Stomach (tissue), 9 donors: Measurements from ENCODE around the gene MRPL21. TPM values are rescaled to one million over a fixed set of nuclear protein-coding genes. Genes with fewer than 3 reads are reported as not detected.

Experiments used
- DNase-seq, 2 donors: peaks; one replicate each; pipeline versions ENCODE4 v3.0.0 to v3.0.0-alpha.2; 2013 to 2019
- H3K27ac ChIP-seq, 5 donors: fragments of 200-600 bp in 4 of 5; sonication (generic) in 4 of 5; one replicate each; pipeline ENCODE4 v1.5.1; 2013 to 2019; ENCODE audit warnings: mild to moderate bottlenecking in 1 of 5, moderate library complexity in 1 of 5
- H3K27me3 ChIP-seq, 3 donors: fragments of 200-600 bp; sonication (generic); one replicate each; pipeline ENCODE4 v1.5.1; 2017 to 2019; ENCODE audit warnings: mixed run types in 1 of 3
- H3K36me3 ChIP-seq, 4 donors: fragments of 200-600 bp; sonication (generic); 1 replicate in 3 of 4; 2 replicates in 1 of 4; pipeline ENCODE4 v1.5.1; 2016 to 2019
- H3K4me1 ChIP-seq, 4 donors: fragments of 200-600 bp; sonication (generic); one replicate each; pipeline ENCODE4 v1.5.1; 2016 to 2019
- H3K4me3 ChIP-seq, 4 donors: fragments of 200-600 bp; sonication (generic) in 3 of 4; one replicate each; pipeline ENCODE4 v1.5.1; 2016 to 2019; ENCODE audit warnings: mild to moderate bottlenecking in 1 of 4
- H3K9me3 ChIP-seq, 4 donors: fragments of 200-600 bp; sonication (generic); one replicate each; pipeline ENCODE4 v1.5.1; 2016 to 2019
- EP300 ChIP-seq: sonication (generic); formaldehyde crosslinking; IDR thresholded peaks from one replicate; pipeline ENCODE4 v1.6.1; 2017; ENCODE audit warnings: antibody characterized with exemption
- POLR2A ChIP-seq, 4 donors: fragments of 450-650 bp; IDR thresholded peaks; one replicate each; pipeline ENCODE4 v1.6.1; 2016; ENCODE audit warnings: antibody characterized with exemption in 4 of 4, control low read depth in 2 of 4, mild to moderate bottlenecking in 1 of 4, moderate library complexity in 1 of 4
- POLR2AphosphoS5 ChIP-seq, 3 donors: sonication (generic); formaldehyde crosslinking; IDR thresholded peaks; one replicate each; pipeline ENCODE4 v1.6.1; 2016; ENCODE audit warnings: antibody characterized with exemption in 3 of 3
- WGBS, 5 donors: extraction: QIAGEN DNeasy Blood & Tissue Kit in 3 of 5; methylation state at CpG; one replicate each; pipeline versions ENCODE4 v1.1.5 to v1.1.7; 2013 to 2018; 5-methylcytosine and 5-hydroxymethylcytosine counted together
- intact Hi-C: fragments of 100-400 bp; cut with DNase I; formaldehyde crosslinking; loops from one replicate; pipeline ENCODE4 v1.15.1; 2023; ENCODE audit warnings: low total_unique reads
- polyA plus RNA-seq, 3 donors: library from polyadenylated mRNA; stranded (reverse); fragments of 200-250 nt; gene quantifications; one replicate each; pipeline ENCODE4 v1.2.3, GENCODE V29; 2013
- total RNA-seq, 5 donors: library from RNA; depleted of rRNA; stranded (reverse); fragments of >200 nt; gene quantifications; one replicate each; pipeline versions ENCODE4 v1.1.0 to v1.2.3, GENCODE V29; 2014 to 2016
- TF ChIP-seq, protein P1 (sequence below), 7 experiments: fragments of 450-650 bp in 4 of 7; fragments of 200-600 bp in 3 of 7; sonication (generic) in 3 of 7; IDR thresholded peaks; one replicate each; pipeline ENCODE4 v1.5.1; 2016 to 2019; ENCODE audit warnings: antibody characterized with exemption in 7 of 7, control low read depth in 2 of 7, mild to moderate bottlenecking in 1 of 7
- donor health status: healthy with polysubstance abuse.
- donor health status: Bipolar disorder and iron deficiency.
- donor health status: healthy.

MRPL21 gene
- total and polyA plus RNA-seq, 8 donors: 30.6 to 185 (median 92.6) TPM

DNA sequence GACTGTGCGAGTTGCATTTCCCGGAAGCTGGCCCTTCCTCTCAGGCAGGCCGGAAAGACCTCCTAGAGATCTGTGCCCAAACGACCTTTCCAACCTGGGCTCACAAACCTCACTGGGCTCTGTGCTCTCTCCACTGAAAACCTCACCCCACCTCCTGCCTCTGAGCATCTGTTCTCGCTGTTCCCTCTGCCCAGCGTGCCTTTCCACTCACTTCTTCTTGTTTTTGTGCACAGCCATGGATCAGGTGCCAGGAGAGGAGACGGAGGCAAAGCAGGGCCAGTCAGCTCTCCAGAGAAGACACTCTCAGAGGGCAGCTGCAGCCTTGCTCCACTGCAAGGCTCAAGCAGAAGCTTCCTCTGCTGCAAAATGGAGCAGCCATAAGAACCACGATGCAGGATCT, 51.0 kb downstream of the MRPL21 start:
- WGBS, 5 donors: 71 to 88% (median 84%) methylated on average over 8 of the region's 8 CpGs
- peaks cover 14 to 30% (median 22%) of the 10 kb centered on the region in 4 donors for H3K4me1 ChIP-seq

DNA sequence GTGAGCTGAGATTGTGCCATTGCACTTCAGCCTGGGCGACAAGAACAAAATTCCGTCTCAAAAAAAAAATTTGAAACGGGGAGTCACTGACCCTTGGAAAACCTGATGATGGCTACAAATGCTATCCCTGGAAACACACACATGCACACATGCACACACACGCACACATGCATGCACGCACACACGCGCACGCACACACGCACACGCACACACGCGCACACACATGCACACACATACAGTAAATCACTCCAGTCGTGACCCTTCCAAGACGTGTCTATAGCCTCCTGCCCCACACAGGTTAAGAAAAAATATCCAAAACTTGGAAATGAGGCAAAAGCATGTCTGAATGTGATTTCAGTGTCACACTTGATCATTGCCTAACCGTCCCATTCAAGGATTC, 55.2 kb downstream of the MRPL21 start:
- Histone ChIP-seq H3K36me3 (no peaks in the 10 kb centered on the region), H3K27me3 (peaks cover 0 to 1% (median 0%) of the 10 kb centered on the region in 3 donors), H3K4me3 (no peak overlapping the region), H3K9me3 (no peaks in the 10 kb centered on the region), H3K27ac (no peak overlapping the region), H3K4me1 (peaks cover 9 to 21% (median 11%) of the 10 kb centered on the region in 4 donors)
- whole genome bisulfite sequencing, 5 donors: 86 to 96% (median 90%) methylated on average over 15 of the region's 15 CpGs
- intact Hi-C loops: no loop called here
- TF ChIP-seq POLR2AphosphoS5 (IDR thresholded peaks at IDR 0.05): no peak
- no peak for TF ChIP-seq EP300
- TF ChIP-seq, protein P1, sequence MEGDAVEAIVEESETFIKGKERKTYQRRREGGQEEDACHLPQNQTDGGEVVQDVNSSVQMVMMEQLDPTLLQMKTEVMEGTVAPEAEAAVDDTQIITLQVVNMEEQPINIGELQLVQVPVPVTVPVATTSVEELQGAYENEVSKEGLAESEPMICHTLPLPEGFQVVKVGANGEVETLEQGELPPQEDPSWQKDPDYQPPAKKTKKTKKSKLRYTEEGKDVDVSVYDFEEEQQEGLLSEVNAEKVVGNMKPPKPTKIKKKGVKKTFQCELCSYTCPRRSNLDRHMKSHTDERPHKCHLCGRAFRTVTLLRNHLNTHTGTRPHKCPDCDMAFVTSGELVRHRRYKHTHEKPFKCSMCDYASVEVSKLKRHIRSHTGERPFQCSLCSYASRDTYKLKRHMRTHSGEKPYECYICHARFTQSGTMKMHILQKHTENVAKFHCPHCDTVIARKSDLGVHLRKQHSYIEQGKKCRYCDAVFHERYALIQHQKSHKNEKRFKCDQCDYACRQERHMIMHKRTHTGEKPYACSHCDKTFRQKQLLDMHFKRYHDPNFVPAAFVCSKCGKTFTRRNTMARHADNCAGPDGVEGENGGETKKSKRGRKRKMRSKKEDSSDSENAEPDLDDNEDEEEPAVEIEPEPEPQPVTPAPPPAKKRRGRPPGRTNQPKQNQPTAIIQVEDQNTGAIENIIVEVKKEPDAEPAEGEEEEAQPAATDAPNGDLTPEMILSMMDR (IDR thresholded peaks at IDR 0.05): no peak
- DNase-seq: no peak

More for the DNA sequence above, 51.0 kb downstream of the MRPL21 start:
- Histone ChIP-seq H3K27ac (no peak overlapping the region), H3K9me3 (no peaks in the 10 kb centered on the region), H3K27me3 (peaks cover 0 to 23% (median 10%) of the 10 kb centered on the region in 3 donors), H3K36me3 (no peaks in the 10 kb centered on the region), H3K4me3 (no peak overlapping the region)
- no peak for TF ChIP-seq POLR2AphosphoS5 (IDR thresholded peaks at IDR 0.05)
- TF ChIP-seq POLR2A (IDR thresholded peaks at IDR 0.05): no peak
- TF ChIP-seq EP300: no peak
- TF ChIP-seq, protein P1 (IDR thresholded peaks at IDR 0.05): no peak
- intact Hi-C loops: no loop called here
- DNase-seq: no peak

DNA sequence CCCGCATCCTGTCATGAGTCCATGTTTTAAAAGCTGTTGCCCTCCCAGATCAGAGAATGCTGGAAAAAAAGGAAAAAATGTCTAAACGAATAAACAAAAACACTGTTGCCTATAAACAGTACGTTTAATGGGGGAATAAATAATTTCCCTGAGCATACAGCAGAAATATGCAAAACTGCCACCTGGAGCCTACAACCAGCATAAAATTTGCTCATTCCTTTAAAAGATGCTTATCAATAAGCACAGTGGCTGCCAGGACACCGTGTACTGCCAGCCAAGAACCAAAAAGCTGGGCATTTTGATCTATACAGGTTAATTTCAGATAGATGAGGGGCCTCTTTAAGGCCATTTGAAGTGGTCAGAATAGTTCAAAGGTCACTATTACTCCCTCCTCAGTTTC, 56.2 kb downstream of the MRPL21 start:
- peaks cover 19 to 32% (median 21%) of the 10 kb centered on the region in 4 donors for H3K4me1 ChIP-seq
- H3K27ac ChIP-seq: no peak overlapping the region
- no peaks in the 10 kb centered on the region for H3K9me3 ChIP-seq
- H3K4me3 ChIP-seq: no peak overlapping the region
- H3K36me3 ChIP-seq: no peaks in the 10 kb centered on the region
- TF ChIP-seq, protein P1 (IDR thresholded peaks at IDR 0.05): no peak
- TF ChIP-seq POLR2A (IDR thresholded peaks at IDR 0.05) (no peak), POLR2AphosphoS5 (IDR thresholded peaks at IDR 0.05) (no peak), EP300 (no peak)
- no peaks in the 10 kb centered on the region for H3K27me3 ChIP-seq
- 63 to 72% (median 64%) methylated on average over 4 of the region's 4 CpGs for WGBS, 5 donors
- no peak for DNase-seq
- intact Hi-C loops: no loop called here

DNA sequence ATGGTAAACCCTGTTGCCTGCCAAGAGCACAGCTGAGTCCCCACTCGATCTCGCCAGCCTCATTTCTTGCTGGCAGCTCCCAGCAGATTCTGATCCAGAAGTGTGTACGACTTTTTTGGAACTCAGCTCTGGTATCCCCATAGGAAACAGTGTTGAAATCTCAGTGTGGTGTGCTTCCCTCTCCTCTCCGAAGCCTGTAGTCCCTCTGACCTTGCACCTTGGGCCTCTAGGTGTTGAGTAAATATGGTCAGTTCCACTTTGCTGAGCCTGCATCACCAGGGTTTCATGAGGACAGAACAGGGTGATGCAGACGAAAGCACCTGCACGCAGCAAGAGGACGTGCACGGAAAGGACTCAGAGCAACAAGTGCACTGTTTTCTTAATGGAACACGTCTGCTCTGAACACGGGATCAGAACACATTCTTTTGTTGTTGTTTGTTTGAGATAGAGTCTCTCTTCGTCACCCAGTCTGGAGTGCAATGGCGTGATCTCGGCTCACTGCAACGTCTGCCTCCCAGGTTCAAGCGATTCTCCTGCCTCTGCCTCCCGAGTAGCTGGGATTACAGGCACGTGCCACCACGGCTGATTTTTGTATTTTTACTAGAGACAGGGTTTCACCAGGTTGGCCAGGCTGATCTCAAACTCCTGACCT, 58.2 kb downstream of the MRPL21 start:
- Histone ChIP-seq H3K4me1 (peaks cover 25 to 47% (median 30%) of the 10 kb centered on the region in 4 donors), H3K4me3 (no peak overlapping the region), H3K9me3 (no peaks in the 10 kb centered on the region), H3K36me3 (no peaks in the 10 kb centered on the region), H3K27ac (peak overlapping the region in 1 of 5 donors; percentile 53), H3K27me3 (no peaks in the 10 kb centered on the region)
- no peak for TF ChIP-seq POLR2A (IDR thresholded peaks at IDR 0.05)
- TF ChIP-seq POLR2AphosphoS5 (IDR thresholded peaks at IDR 0.05): no peak
- no peak for DNase-seq
- intact Hi-C loops: no loop called here
- WGBS, 5 donors: 66 to 81% (median 71%) methylated on average over 18 of the region's 18 CpGs

DNA sequence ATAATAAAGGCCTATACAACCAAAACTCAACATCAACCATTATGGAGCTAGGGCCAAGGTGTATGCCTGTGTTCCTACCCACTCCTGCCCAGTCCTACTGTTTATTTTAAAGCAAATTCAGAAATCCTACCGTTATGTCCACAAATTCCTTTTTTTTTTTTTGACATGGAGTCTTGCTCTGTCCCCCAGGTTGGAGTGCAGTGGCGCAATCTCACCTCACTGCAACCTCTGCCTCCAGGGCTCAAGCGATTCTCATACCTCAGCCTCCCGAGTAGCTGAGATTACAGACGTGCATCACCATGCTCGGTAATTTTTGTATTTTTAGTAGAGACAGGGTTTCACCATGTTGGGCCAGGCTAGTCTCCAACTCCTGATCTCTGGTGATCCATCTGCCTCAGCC, 58.8 kb downstream of the MRPL21 start:
- no peak for DNase-seq
- Histone ChIP-seq H3K9me3 (no peaks in the 10 kb centered on the region), H3K27me3 (no peaks in the 10 kb centered on the region), H3K36me3 (no peaks in the 10 kb centered on the region), H3K27ac (peak overlapping the region in 1 of 5 donors; percentile 53), H3K4me1 (peaks cover 31 to 54% (median 36%) of the 10 kb centered on the region in 4 donors), H3K4me3 (no peak overlapping the region)
- intact Hi-C loops: no loop called here
- no peak for TF ChIP-seq EP300
- TF ChIP-seq POLR2A (IDR thresholded peaks at IDR 0.05): no peak
- no peak for TF ChIP-seq POLR2AphosphoS5 (IDR thresholded peaks at IDR 0.05)
- TF ChIP-seq, protein P1 (IDR thresholded peaks at IDR 0.05): no peak
- 76 to 90% (median 85%) methylated on average over 6 of the region's 6 CpGs for WGBS, 5 donors
